Peyer's patch (tissue), 4 donors: Measurements from ENCODE around the gene CRACR2B.

ENCODE experiments used
- CTCF ChIP-seq, 6 experiments: fragments of 450-650 bp in 4 of 6; fragments of 200-600 bp in 2 of 6; sonication (generic) in 1 of 6; IDR thresholded peaks; one replicate each; pipeline ENCODE4 v1.5.1; 2017 to 2019; ENCODE audit warnings: antibody characterized with exemption in 6 of 6, mild to moderate bottlenecking in 3 of 6, moderate library complexity in 1 of 6
- POLR2A ChIP-seq, 2 donors: fragments of 450-650 bp; IDR thresholded peaks; one replicate each; pipeline ENCODE4 v1.5.1; 2017; ENCODE audit warnings: antibody characterized with exemption in 2 of 2, mild to moderate bottlenecking in 2 of 2, moderate library complexity in 2 of 2

- TF ChIP-seq CTCF (IDR thresholded peaks at IDR 0.05) (no peak), POLR2A (IDR thresholded peaks at IDR 0.05) (no peak)
These were observed 30.5 kb downstream of the CRACR2B start for GRCh38 chr11:858053-858761.
